Panc1 (cell line): ENCODE measurements around the gene GLT8D2.

ENCODE experiments used
- CTCF ChIP-seq: fragments of 450-650 bp; IDR thresholded peaks from 2 replicates; pipeline ENCODE4 v1.5.1; 2017; ENCODE audit warnings: mild to moderate bottlenecking
- POLR2AphosphoS5 ChIP-seq: IDR thresholded peaks from 2 replicates; pipeline ENCODE4 v1.6.1; 2012; ENCODE audit warnings: mild to moderate bottlenecking, low read depth, low read length, moderate library complexity

DNA sequence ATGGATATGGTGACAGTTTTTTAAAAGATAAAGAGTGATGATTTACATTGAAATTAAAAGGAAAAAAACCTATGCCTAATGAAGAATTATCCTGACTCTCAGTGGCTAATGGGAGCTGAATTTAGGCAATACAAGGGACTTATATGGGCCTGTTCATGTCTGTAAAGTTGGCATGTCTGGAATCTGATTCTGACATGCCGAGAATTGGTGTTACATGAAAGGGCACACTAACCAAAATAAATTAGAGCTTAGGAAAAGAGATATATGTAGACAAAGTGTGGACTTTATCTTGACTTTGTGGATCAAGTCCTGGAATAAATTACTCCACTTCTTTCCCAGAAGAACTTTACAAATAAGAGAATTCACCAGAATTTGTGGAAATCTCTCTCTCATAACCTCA lies 83.3 kb downstream of the GLT8D2 start:
- TF ChIP-seq CTCF (no peak), POLR2AphosphoS5 (no peak)
